DOHH2 (cell line): ENCODE results near the gene RAB31.

Experiments used
- H3F3A ChIP-seq: fragments of 200-600 bp; sonication (generic), shearing (Covaris generic); 2 replicates; pipeline ENCODE4 v1.6.0; 2016; ENCODE audit warnings: antibody characterized with exemption, mild to moderate bottlenecking; ENCODE audit not compliant: control insufficient read depth, insufficient read depth
- H3K27ac ChIP-seq: fragments of 200-600 bp; sonication (generic); 2 replicates; pipeline ENCODE4 v1.5.1; 2014; ENCODE audit warnings: low read depth, mild to moderate bottlenecking, low read length, moderate library complexity
- H3K27me3 ChIP-seq: fragments of 200-600 bp; sonication (generic); 2 replicates; pipeline ENCODE4 v1.6.1; 2014; ENCODE audit warnings: mild to moderate bottlenecking, low read length, mixed read lengths; ENCODE audit not compliant: control insufficient read depth
- H3K36me3 ChIP-seq: fragments of 200-600 bp; sonication (generic); 2 replicates; pipeline ENCODE4 v1.6.1; 2014; ENCODE audit warnings: mild to moderate bottlenecking, low read length, moderate library complexity, mixed read lengths; ENCODE audit not compliant: control insufficient read depth
- H3K4me1 ChIP-seq: fragments of 200-600 bp; sonication (generic); 2 replicates; pipeline ENCODE4 v1.6.1; 2014; ENCODE audit warnings: mild to moderate bottlenecking, low read length, mixed read lengths; ENCODE audit not compliant: control insufficient read depth
- H3K4me2 ChIP-seq: fragments of 200-600 bp; sonication (generic); 2 replicates; pipeline ENCODE4 v1.6.0; 2014; ENCODE audit warnings: mild to moderate bottlenecking, low read length, moderate library complexity
- H3K4me3 ChIP-seq: fragments of 200-600 bp; sonication (generic); 2 replicates; pipeline ENCODE4 v1.5.1; 2014; ENCODE audit warnings: mild to moderate bottlenecking, low read length, mixed read lengths
- H3K79me2 ChIP-seq: fragments of 200-600 bp; sonication (generic); 2 replicates; pipeline ENCODE4 v1.6.1; 2014; ENCODE audit warnings: mild to moderate bottlenecking, low read length, mixed read lengths; ENCODE audit not compliant: control insufficient read depth
- H3K9me2 ChIP-seq: fragments of 200-600 bp; sonication (generic); replicated peaks from 2 replicates; pipeline ENCODE4 v1.6.1; 2014; ENCODE audit warnings: mild to moderate bottlenecking, low read length, mixed read lengths; ENCODE audit not compliant: control insufficient read depth
- H3K9me3 ChIP-seq: fragments of 200-600 bp; sonication (generic); 2 replicates; pipeline ENCODE4 v1.6.1; 2014; ENCODE audit warnings: antibody characterized with exemption, low read length, mixed read lengths; ENCODE audit not compliant: control insufficient read depth, insufficient read depth
- H4K20me1 ChIP-seq: fragments of 200-600 bp; sonication (generic); 2 replicates; pipeline ENCODE4 v1.6.0; 2014; ENCODE audit warnings: low read depth, mild to moderate bottlenecking, antibody characterized with exemption, low read length, moderate library complexity; ENCODE audit not compliant: control insufficient read depth, insufficient read depth
- CTCF ChIP-seq: fragments of 200-600 bp; sonication (generic); IDR thresholded peaks from one replicate; pipeline ENCODE4 v1.5.1; 2014; ENCODE audit warnings: antibody characterized with exemption, mild to moderate bottlenecking, low read depth, low read length; ENCODE audit not compliant: poor library complexity, severe bottlenecking
- EZH2phosphoT487 ChIP-seq: fragments of 200-600 bp; sonication (generic); IDR thresholded peaks from 2 replicates; pipeline ENCODE4 v1.6.1; 2017; ENCODE audit warnings: borderline replicate concordance, mild to moderate bottlenecking, antibody characterized with exemption, low read length, moderate library complexity, mixed read lengths

The RAB31 gene

DNA sequence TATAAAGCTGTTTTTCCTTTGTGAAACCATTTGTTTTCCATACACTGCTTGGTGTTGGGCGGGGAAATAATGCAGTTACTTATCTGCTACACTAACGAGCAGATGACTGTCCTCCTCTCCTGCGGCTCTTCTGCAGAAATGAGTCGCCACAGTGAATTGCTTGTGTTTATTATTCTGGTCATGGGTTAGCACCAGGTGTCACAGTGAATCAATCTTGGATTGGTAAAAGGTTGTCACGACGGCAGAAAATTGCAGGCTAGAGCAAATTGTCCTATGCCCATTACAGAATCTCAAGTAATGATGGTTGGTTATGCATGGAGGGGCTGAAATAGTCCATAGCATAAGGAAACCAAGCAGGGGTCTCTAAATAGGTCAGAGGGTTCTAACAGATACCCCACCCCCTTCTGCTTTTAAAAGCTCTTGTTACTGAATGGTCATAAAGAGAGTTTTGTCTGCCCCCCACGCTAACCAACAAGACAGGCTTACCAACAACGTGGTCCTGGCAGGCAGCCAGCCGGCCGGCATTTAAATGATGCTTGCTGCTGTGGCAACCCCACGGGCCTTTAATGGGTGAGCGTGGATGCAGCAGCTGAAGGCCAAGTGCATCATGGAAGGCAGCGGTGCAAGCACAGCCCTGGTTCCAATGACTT is 29.5 kb downstream of the RAB31 start:
- Histone ChIP-seq H4K20me1 (no peaks in the 10 kb centered on the region), H3K9me2 (no peaks in the 10 kb centered on the region), H3K27me3 (no peaks in the 10 kb centered on the region), H3K4me2 (no peak overlapping the region), H3K27ac (no peak overlapping the region), H3K4me1 (no peaks in the 10 kb centered on the region), H3K79me2 (no peaks in the 10 kb centered on the region), H3F3A (no peaks in the 10 kb centered on the region), H3K36me3 (no peaks in the 10 kb centered on the region), H3K9me3 (no peaks in the 10 kb centered on the region), H3K4me3 (no peak overlapping the region)
- TF ChIP-seq EZH2phosphoT487: no peak
- TF ChIP-seq CTCF: no peak

DNA sequence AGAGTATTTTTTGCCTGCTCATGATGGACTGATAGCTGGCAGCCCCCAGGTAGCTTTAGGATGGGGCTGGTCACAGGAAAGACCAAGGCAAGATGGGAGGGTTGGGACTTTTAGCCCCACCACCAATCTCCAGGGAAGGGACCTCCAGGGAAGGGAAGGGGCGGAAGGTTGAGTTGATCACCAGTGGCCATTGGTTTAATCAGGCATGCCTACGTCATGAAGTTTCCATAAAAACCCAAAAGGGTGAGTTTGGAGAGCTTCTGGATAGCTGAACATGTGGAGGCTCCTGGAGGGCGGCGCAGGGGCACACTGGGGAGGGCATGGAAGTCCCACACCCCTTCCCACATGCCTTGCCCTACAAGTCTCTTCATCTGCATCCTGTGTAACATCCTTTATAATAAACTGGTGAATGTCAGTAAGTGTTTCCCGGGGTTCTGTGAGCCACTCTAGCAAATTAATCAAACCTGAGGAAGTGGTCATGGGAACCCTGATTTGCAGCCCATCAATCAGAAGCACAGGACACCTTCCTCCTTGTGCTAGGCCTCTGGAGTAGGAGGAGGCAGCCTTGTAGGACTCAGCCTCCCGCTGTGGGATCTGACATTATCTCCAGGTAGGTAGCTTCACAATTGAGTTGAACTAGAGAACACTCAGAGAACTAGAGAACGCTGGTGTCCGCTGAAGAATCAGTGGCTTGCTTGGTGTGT is 30.3 kb downstream of the RAB31 start:
- no peak overlapping the region for H3K27ac ChIP-seq

GRCh38 chr18:9739516-9739915 is 31.4 kb downstream of the RAB31 start:
- no peaks in the 10 kb centered on the region for H3K27me3 ChIP-seq
- no peak overlapping the region for H3K27ac ChIP-seq
- no peak for TF ChIP-seq CTCF
- TF ChIP-seq EZH2phosphoT487: no peak
- no peaks in the 10 kb centered on the region for H3K9me2 ChIP-seq
- no peaks in the 10 kb centered on the region for H3F3A ChIP-seq
- H3K9me3 ChIP-seq: no peaks in the 10 kb centered on the region
- H3K4me2 ChIP-seq: no peak overlapping the region
- H4K20me1 ChIP-seq: no peaks in the 10 kb centered on the region
- no peaks in the 10 kb centered on the region for H3K36me3 ChIP-seq
- no peaks in the 10 kb centered on the region for H3K79me2 ChIP-seq
- no peak overlapping the region for H3K4me3 ChIP-seq
- no peaks in the 10 kb centered on the region for H3K4me1 ChIP-seq

More for the DNA sequence above, 30.3 kb downstream of the RAB31 start:
- Histone ChIP-seq H3K9me3 (no peaks in the 10 kb centered on the region), H3K36me3 (no peaks in the 10 kb centered on the region), H3K4me1 (no peaks in the 10 kb centered on the region), H3K4me3 (no peak overlapping the region), H3K9me2 (no peaks in the 10 kb centered on the region), H3K79me2 (no peaks in the 10 kb centered on the region), H3K4me2 (no peak overlapping the region), H3K27me3 (no peaks in the 10 kb centered on the region), H4K20me1 (no peaks in the 10 kb centered on the region), H3F3A (no peaks in the 10 kb centered on the region)
- no peak for TF ChIP-seq CTCF
- TF ChIP-seq EZH2phosphoT487: no peak
